MCF 10A (cell line): ENCODE results near the gene TUBGCP2. TPM values are rescaled to one million over a fixed set of nuclear protein-coding genes. Genes with fewer than 3 reads are reported as not detected.

Experiments used
- BruUV-seq: library from RNA; stranded (reverse); fragments of 400-500 nt; replicated peaks from 2 replicates; lab custom pipeline; 2021; lab: Mats Ljungman, UMichigan
- CTCF ChIA-PET: fragments of 300-600 bp; sonication (Branson Sonifier 250); formaldehyde crosslinking; extraction: SDS; loops from one replicate; lab custom pipeline; 2021; ENCODE audit warnings: antibody characterized with exemption, inconsistent platforms; lab: Yijun Ruan, JAX
- POLR2A ChIA-PET: fragments of 300-600, 350-650 bp; sonication (Branson Sonifier 250); formaldehyde crosslinking; extraction: SDS; loops from one replicate; lab custom pipeline; 2020; ENCODE audit warnings: antibody characterized with exemption, inconsistent platforms; lab: Yijun Ruan, JAX
- DNase-seq: peaks from one replicate; pipeline ENCODE4 v3.0.0-alpha.2; 2018; ENCODE audit not compliant: unreplicated experiment
- H3K27ac Mint-ChIP-seq: one replicate; pipeline ENCODE4 v1.8.0; 2022; ENCODE audit warnings: mild to moderate bottlenecking, low read depth, mixed read lengths; ENCODE audit not compliant: unreplicated experiment
- H3K27me3 Mint-ChIP-seq: one replicate; pipeline ENCODE4 v1.8.0; 2022; ENCODE audit warnings: mixed read lengths; ENCODE audit not compliant: insufficient read depth, unreplicated experiment
- H3K36me3 Mint-ChIP-seq: one replicate; pipeline ENCODE4 v1.8.0; 2022; ENCODE audit warnings: mild to moderate bottlenecking, moderate library complexity, mixed read lengths; ENCODE audit not compliant: insufficient read depth, unreplicated experiment
- H3K4me1 Mint-ChIP-seq: one replicate; pipeline ENCODE4 v1.8.0; 2022; ENCODE audit warnings: mixed read lengths; ENCODE audit not compliant: insufficient read depth, unreplicated experiment
- H3K4me3 Mint-ChIP-seq: one replicate; pipeline ENCODE4 v1.8.0; 2022; ENCODE audit warnings: mild to moderate bottlenecking, moderate library complexity, mixed read lengths; ENCODE audit not compliant: unreplicated experiment
- H3K9me3 Mint-ChIP-seq: one replicate; pipeline ENCODE4 v1.8.0; 2022; ENCODE audit warnings: mixed read lengths; ENCODE audit not compliant: unreplicated experiment
- CTCF ChIP-seq: fragments of 200-600 bp; IDR thresholded peaks from one replicate; pipeline ENCODE4 v1.8.0; 2022; ENCODE audit warnings: antibody characterized with exemption, mild to moderate bottlenecking; ENCODE audit not compliant: unreplicated experiment
- intact Hi-C: fragments of 100-400 bp; cut with micrococcal nuclease; formaldehyde crosslinking; loops from 2 replicates; pipeline ENCODE4 v1.14.1; 2022
- total RNA-seq: library from RNA; stranded (reverse); gene quantifications from 2 replicates; pipeline ENCODE4 v1.2.3, GENCODE V29; 2022

The TUBGCP2 gene
- total RNA-seq, 1 experiment from 2014 or later = 95.9 TPM

GRCh38 chr10:133309720-133310398, 1.2 kb upstream of the TUBGCP2 start:
- ChIA-PET POLR2A (interaction anchor here (0.7 to 1.5 kb wide), 3 partner anchors 50 to 58 kb away, joined by 3 to 5 read pairs (median 5); no protein-coding TSS in a partner anchor), CTCF (interaction anchor here (0.6 to 1.7 kb wide), 5 partner anchors 18 to 166 kb away, joined by 3 to 9 read pairs (median 4); no protein-coding TSS in a partner anchor)
- Mint-ChIP-seq H3K4me3 (peak overlapping the region; percentile 98), H3K27ac (no peak overlapping the region), H3K27me3 (no peaks in the 10 kb centered on the region), H3K4me1 (peaks cover 22% of the 10 kb centered on the region), H3K9me3 (no peaks in the 10 kb centered on the region), H3K36me3 (peaks cover 21% of the 10 kb centered on the region)
- peak; percentile 34 for DNase-seq
- intact Hi-C loops = loop anchor here (1.0 to 10.0 kb wide), 4 partner anchors 51 to 655 kb away; no protein-coding TSS in a partner anchor
- TF ChIP-seq CTCF = no peak
- no TSS peak for BruUV-seq

GRCh38 chr10:133309100-133309719, 538 bp upstream of the TUBGCP2 start:
- peaks cover 21% of the 10 kb centered on the region for H3K36me3 Mint-ChIP-seq
- H3K4me3 Mint-ChIP-seq = peak overlapping the region; percentile 98
- DNase-seq = peak; percentile 91
- H3K27me3 Mint-ChIP-seq = no peaks in the 10 kb centered on the region
- no peak overlapping the region for H3K27ac Mint-ChIP-seq
- POLR2A ChIA-PET = interaction anchor here (0.7 to 2.1 kb wide), 4 partner anchors 31 to 59 kb away, joined by 3 to 13 read pairs (median 5); no protein-coding TSS in a partner anchor
- no TSS peak for BruUV-seq
- TF ChIP-seq CTCF = no peak
- CTCF ChIA-PET = interaction anchor here (0.6 to 0.7 kb wide), 2 partner anchors 20 to 166 kb away, joined by 3 read pairs; no protein-coding TSS in a partner anchor
- H3K9me3 Mint-ChIP-seq = no peaks in the 10 kb centered on the region
- intact Hi-C loops = loop anchor here (1.0 to 5.0 kb wide), 3 partner anchors 50 to 407 kb away; no protein-coding TSS in a partner anchor
- peaks cover 18% of the 10 kb centered on the region for H3K4me1 Mint-ChIP-seq

GRCh38 chr10:133307776-133308420, 774 bp downstream of the TUBGCP2 start:
- no TSS peak for BruUV-seq
- TF ChIP-seq CTCF = peak; percentile 74
- Mint-ChIP-seq H3K27ac (peak overlapping the region; percentile 100), H3K27me3 (no peaks in the 10 kb centered on the region), H3K4me1 (peaks cover 18% of the 10 kb centered on the region), H3K9me3 (no peaks in the 10 kb centered on the region), H3K4me3 (peak overlapping the region; percentile 98), H3K36me3 (peaks cover 28% of the 10 kb centered on the region)
- peak; percentile 83 for DNase-seq
- POLR2A ChIA-PET = interaction anchor here (0.5 to 2.1 kb wide), 13 partner anchors 9 to 988 kb away, joined by 3 to 13 read pairs (median 3); no protein-coding TSS in a partner anchor
- CTCF ChIA-PET = interaction anchor here (0.5 to 2.2 kb wide), 20 partner anchors 9 to 404 kb away, joined by 3 to 14 read pairs (median 6); partner anchors contain the start of gene ECHS1
- intact Hi-C loops = loop anchor here (1.0 to 5.0 kb wide), 3 partner anchors 30 to 406 kb away; no protein-coding TSS in a partner anchor
